PC-9 (cell line): ENCODE results near the gene ULK2. TPM values are rescaled to one million over a fixed set of nuclear protein-coding genes. Genes with fewer than 3 reads are reported as not detected.

Experiments used
- BruUV-seq: library from RNA; stranded (reverse); fragments of 400-500 nt; replicated peaks from 2 replicates; lab custom pipeline; 2021; lab: Mats Ljungman, UMichigan
- CTCF ChIA-PET: fragments of 300-600 bp; sonication (Branson Sonifier 250); formaldehyde crosslinking; loops from one replicate; lab custom pipeline; 2022; ENCODE audit warnings: antibody characterized with exemption; lab: Charles Lee
- POLR2A ChIA-PET: fragments of 300-600 bp; sonication (Branson Sonifier 250); formaldehyde crosslinking; loops from one replicate; lab custom pipeline; 2022; ENCODE audit warnings: antibody characterized with exemption; ENCODE audit not compliant: unreplicated experiment; lab: Charles Lee
- DNase-seq, 2 experiments: peaks; one replicate each; pipeline versions ENCODE4 v3.0.0 to v3.0.0-alpha.2; 2015 to 2022; ENCODE audit warnings: mixed read lengths in 1 of 2
- H2AFZ ChIP-seq: fragments of 200-600 bp; sonication (generic); 2 replicates; pipeline ENCODE4 v1.8.1; 2017; ENCODE audit warnings: antibody characterized with exemption
- H3F3A ChIP-seq: fragments of 200-600 bp; sonication (generic); 2 replicates; pipeline ENCODE4 v1.8.1; 2017; ENCODE audit warnings: antibody characterized with exemption, mild to moderate bottlenecking, low read depth; ENCODE audit not compliant: insufficient read depth
- H3K27ac ChIP-seq: fragments of 200-600 bp; sonication (generic); 2 replicates; pipeline ENCODE4 v1.6.1; 2016; ENCODE audit warnings: mixed run types
- H3K27me3 ChIP-seq: fragments of 200-600 bp; sonication (generic); 2 replicates; pipeline ENCODE4 v1.6.1; 2016; ENCODE audit warnings: low read depth, mixed run types; ENCODE audit not compliant: insufficient read depth
- H3K36me3 ChIP-seq: fragments of 200-600 bp; sonication (generic); 2 replicates; pipeline ENCODE4 v1.6.1; 2016; ENCODE audit warnings: low read depth, mixed run types
- H3K4me1 ChIP-seq: fragments of 200-600 bp; sonication (generic); replicated peaks from 2 replicates; pipeline ENCODE4 v1.6.1; 2016; ENCODE audit warnings: mixed run types; ENCODE audit not compliant: insufficient read depth
- H3K4me2 ChIP-seq: fragments of 200-600 bp; sonication (generic); 2 replicates; pipeline ENCODE4 v1.6.1; 2017; ENCODE audit warnings: mixed run types
- H3K4me3 ChIP-seq: fragments of 200-600 bp; sonication (generic); 2 replicates; pipeline ENCODE4 v1.6.1; 2016; ENCODE audit warnings: mixed run types
- H3K79me2 ChIP-seq: fragments of 200-600 bp; sonication (generic); 2 replicates; pipeline ENCODE4 v1.6.1; 2017; ENCODE audit warnings: low read depth, mixed run types
- H3K9me2 ChIP-seq: fragments of 200-600 bp; sonication (generic); 2 replicates; pipeline ENCODE4 v1.8.1; 2017; ENCODE audit warnings: mild to moderate bottlenecking; ENCODE audit not compliant: insufficient read depth
- H3K9me3 ChIP-seq: fragments of 200-600 bp; sonication (generic); 2 replicates; pipeline ENCODE4 v1.8.1; 2016; ENCODE audit warnings: low read depth; ENCODE audit not compliant: insufficient read depth
- H4K20me1 ChIP-seq: fragments of 200-600 bp; sonication (generic); 2 replicates; pipeline ENCODE4 v1.8.1; 2017; ENCODE audit not compliant: insufficient read depth
- EZH2 ChIP-seq: fragments of 200-600 bp; sonication (generic); IDR thresholded peaks from 2 replicates; pipeline ENCODE4 v1.8.0; 2017; ENCODE audit warnings: antibody characterized with exemption, low read depth
- intact Hi-C: fragments of 100-400 bp; cut with micrococcal nuclease; formaldehyde crosslinking; loops from one replicate; pipeline ENCODE4 v1.10.0; 2022; ENCODE audit not compliant: unreplicated experiment
- total RNA-seq: library from RNA; stranded (reverse); gene quantifications from 2 replicates; pipeline ENCODE4 v1.2.3, GENCODE V29; 2021
- TF ChIP-seq, protein P1 (sequence below): fragments of 200-600 bp; sonication (generic); conservative IDR thresholded peaks from 2 replicates; pipeline ENCODE4 v1.6.1; 2017; ENCODE audit warnings: mixed run types, antibody characterized with exemption, mild to moderate bottlenecking, moderate library complexity

ULK2 gene
- total RNA-seq, 1 experiment from 2014 or later = 8.7 TPM

DNA sequence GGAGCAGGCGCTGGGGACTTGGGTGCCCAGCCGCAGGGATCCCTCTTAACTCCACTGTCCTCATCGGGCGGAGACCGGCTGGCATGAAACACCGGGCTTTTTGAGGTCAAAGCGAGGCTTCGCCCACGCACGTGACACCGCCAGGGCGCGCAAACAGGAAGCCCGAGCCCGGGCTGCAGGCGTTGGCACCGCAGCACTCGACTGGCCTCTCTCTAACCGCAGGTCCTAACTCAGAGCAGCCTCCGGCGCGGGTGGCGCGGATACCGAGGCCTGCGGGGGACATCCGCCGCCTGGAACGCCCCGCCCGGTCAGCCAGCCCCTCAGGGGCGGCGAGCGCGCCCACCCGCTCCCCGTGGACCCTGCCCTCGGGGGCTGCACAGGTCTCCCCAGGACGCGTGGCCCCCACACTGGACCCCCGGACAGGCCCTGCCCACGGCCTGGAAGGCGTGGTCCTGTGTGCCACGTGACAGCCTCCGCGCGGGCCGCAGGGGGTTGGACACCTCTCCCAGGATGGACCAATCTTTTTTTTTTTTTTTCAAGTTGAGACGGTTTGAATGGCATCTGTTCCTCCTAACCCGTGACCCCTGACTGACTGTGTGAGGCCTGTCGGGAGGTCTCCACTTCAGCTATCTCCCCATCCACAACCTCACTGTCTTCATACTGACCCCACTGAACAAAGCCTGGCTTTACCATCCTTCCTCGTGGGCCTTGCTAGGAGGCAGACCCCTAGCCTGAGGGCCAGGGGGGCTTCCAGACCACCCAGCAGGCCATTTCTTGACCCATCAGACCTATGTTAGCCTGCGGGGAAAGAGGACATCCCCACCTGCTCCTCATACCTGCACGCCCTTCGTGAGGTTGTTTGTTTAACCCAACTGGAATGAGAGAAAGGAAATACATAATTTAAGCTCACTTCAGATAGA lies 143.0 kb downstream of the ULK2 start:
- Histone ChIP-seq H3F3A (peaks cover 65% of the 10 kb centered on the region), H4K20me1 (no peaks in the 10 kb centered on the region), H3K27me3 (no peaks in the 10 kb centered on the region), H3K9me3 (no peaks in the 10 kb centered on the region), H3K4me1 (peaks cover 91% of the 10 kb centered on the region), H2AFZ (peak overlapping the region; percentile 68), H3K4me3 (peak overlapping the region; percentile 29; the same call in 1 of the 2 replicates), H3K36me3 (no peaks in the 10 kb centered on the region), H3K27ac (peak overlapping the region; percentile 72), H3K9me2 (no peaks in the 10 kb centered on the region), H3K4me2 (peak overlapping the region; percentile 69), H3K79me2 (no peaks in the 10 kb centered on the region)
- ChIA-PET CTCF (interaction anchor here (1.1 kb wide), 1 partner anchor 29 kb away, joined by 4 read pairs; no protein-coding TSS in a partner anchor), POLR2A (interaction anchor here (0.6 to 0.7 kb wide), 3 partner anchors 12 to 467 kb away, joined by 3 to 27 read pairs (median 4); no protein-coding TSS in a partner anchor)
- intact Hi-C loops = loop anchor here (1.0 kb wide), 1 partner anchor 29 kb away; no protein-coding TSS in a partner anchor
- TF ChIP-seq, protein P1, sequence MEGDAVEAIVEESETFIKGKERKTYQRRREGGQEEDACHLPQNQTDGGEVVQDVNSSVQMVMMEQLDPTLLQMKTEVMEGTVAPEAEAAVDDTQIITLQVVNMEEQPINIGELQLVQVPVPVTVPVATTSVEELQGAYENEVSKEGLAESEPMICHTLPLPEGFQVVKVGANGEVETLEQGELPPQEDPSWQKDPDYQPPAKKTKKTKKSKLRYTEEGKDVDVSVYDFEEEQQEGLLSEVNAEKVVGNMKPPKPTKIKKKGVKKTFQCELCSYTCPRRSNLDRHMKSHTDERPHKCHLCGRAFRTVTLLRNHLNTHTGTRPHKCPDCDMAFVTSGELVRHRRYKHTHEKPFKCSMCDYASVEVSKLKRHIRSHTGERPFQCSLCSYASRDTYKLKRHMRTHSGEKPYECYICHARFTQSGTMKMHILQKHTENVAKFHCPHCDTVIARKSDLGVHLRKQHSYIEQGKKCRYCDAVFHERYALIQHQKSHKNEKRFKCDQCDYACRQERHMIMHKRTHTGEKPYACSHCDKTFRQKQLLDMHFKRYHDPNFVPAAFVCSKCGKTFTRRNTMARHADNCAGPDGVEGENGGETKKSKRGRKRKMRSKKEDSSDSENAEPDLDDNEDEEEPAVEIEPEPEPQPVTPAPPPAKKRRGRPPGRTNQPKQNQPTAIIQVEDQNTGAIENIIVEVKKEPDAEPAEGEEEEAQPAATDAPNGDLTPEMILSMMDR = no peak
- TF ChIP-seq EZH2 = no peak
- TSS peak; percentile 70 for BruUV-seq
- peak; percentile 65 to 80 for DNase-seq

DNA sequence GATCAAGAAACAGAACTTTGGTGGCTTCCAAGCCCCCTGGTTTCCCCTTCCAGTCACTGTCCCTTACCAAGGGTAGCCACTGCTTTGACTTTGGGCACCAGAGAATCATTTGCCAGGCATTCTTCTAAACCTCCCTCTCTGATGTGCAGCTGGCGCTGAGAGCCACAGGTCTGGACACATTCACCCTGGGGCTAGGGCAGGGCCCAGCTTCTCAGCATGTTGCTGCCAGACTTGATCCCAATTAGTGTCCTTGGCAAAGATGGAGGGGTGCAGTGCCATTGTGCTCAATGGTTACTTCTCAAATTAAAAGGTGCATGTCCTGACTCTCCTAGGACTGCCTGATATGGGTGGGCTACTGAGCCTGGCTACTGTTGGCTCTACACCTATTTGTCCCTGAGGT lies 143.8 kb downstream of the ULK2 start:
- peak overlapping the region; percentile 69 for H3K4me2 ChIP-seq
- peak overlapping the region; percentile 29; the same call in 1 of the 2 replicates for H3K4me3 ChIP-seq
- BruUV-seq = no TSS peak
- DNase-seq = peak; percentile 79 to 84
- no peaks in the 10 kb centered on the region for H4K20me1 ChIP-seq
- no peaks in the 10 kb centered on the region for H3K36me3 ChIP-seq
- intact Hi-C loops = loop anchor here (1.0 kb wide), 1 partner anchor 29 kb away; no protein-coding TSS in a partner anchor
- peaks cover 92% of the 10 kb centered on the region for H3K4me1 ChIP-seq
- H3F3A ChIP-seq = peaks cover 64% of the 10 kb centered on the region
- peak overlapping the region; percentile 72 for H3K27ac ChIP-seq
- no peaks in the 10 kb centered on the region for H3K9me3 ChIP-seq
- TF ChIP-seq, protein P1 = no peak
- no peak for TF ChIP-seq EZH2
- H3K9me2 ChIP-seq = no peaks in the 10 kb centered on the region
- no peaks in the 10 kb centered on the region for H3K79me2 ChIP-seq
- no peak overlapping the region; the same call in 1 of the 2 replicates for H2AFZ ChIP-seq
- H3K27me3 ChIP-seq = no peaks in the 10 kb centered on the region
- ChIA-PET POLR2A (interaction anchor here (0.6 to 1.0 kb wide), 2 partner anchors 11 to 28 kb away, joined by 4 to 11 read pairs; no protein-coding TSS in a partner anchor), CTCF (interaction anchor here (1.0 kb wide), 1 partner anchor 77 kb away, joined by 4 read pairs; no protein-coding TSS in a partner anchor)

Other genes starting within 250 kb of the ULK2 start
- 271 and 290 TPM in 2 replicates for gene ALDH3A2, start 219.2 kb downstream of the ULK2 start, total RNA-seq
- 38.9 and 42.6 TPM in 2 replicates for gene SLC47A2, start 151.4 kb downstream of the ULK2 start, total RNA-seq
- 1,620 and 1,906 TPM in 2 replicates for gene ALDH3A1, start 119.6 kb downstream of the ULK2 start, total RNA-seq
- gene AKAP10, start 109.9 kb upstream of the ULK2 start, total RNA-seq = 52.7 and 56.9 TPM in 2 replicates
- gene SPECC1, start 141.4 kb upstream of the ULK2 start, total RNA-seq = 128 and 152 TPM in 2 replicates